Esophagus muscularis mucosa (tissue), 4 donors: Measurements from ENCODE around the gene HACE1.

Experiments used
- CTCF ChIP-seq, 3 experiments: fragments of 200-600 bp in 2 of 3; fragments of 450-650 bp in 1 of 3; sonication (generic) in 2 of 3; IDR thresholded peaks; one replicate each; pipeline ENCODE4 v1.5.1; 2017 to 2019; ENCODE audit warnings: antibody characterized with exemption in 3 of 3, mild to moderate bottlenecking in 2 of 3, moderate library complexity in 1 of 3
- EP300 ChIP-seq: sonication (generic); formaldehyde crosslinking; IDR thresholded peaks from one replicate; pipeline ENCODE4 v1.6.1; 2017; ENCODE audit warnings: antibody characterized with exemption
- POLR2AphosphoS5 ChIP-seq, 2 donors: sonication (generic); formaldehyde crosslinking; IDR thresholded peaks; one replicate each; pipeline ENCODE4 v1.6.1; 2017; ENCODE audit warnings: antibody characterized with exemption in 2 of 2

- TF ChIP-seq POLR2AphosphoS5 (IDR thresholded peaks at IDR 0.05) (no peak), CTCF (IDR thresholded peaks at IDR 0.05) (no peak), EP300 (no peak)
Measured at GRCh38 chr6:104843229-104843628, 16.5 kb downstream of the HACE1 start.
